MCF 10A (cell line): ENCODE data around the gene BCL3. TPM values are rescaled to one million over a fixed set of nuclear protein-coding genes. Genes with fewer than 3 reads are reported as not detected.

Source experiments
- BruUV-seq: library from RNA; stranded (reverse); fragments of 400-500 nt; replicated peaks from 2 replicates; lab custom pipeline; 2021; lab: Mats Ljungman, UMichigan
- CTCF ChIA-PET: fragments of 300-600 bp; sonication (Branson Sonifier 250); formaldehyde crosslinking; extraction: SDS; loops from one replicate; lab custom pipeline; 2021; ENCODE audit warnings: antibody characterized with exemption, inconsistent platforms; lab: Yijun Ruan, JAX
- POLR2A ChIA-PET: fragments of 300-600, 350-650 bp; sonication (Branson Sonifier 250); formaldehyde crosslinking; extraction: SDS; loops from one replicate; lab custom pipeline; 2020; ENCODE audit warnings: antibody characterized with exemption, inconsistent platforms; lab: Yijun Ruan, JAX
- DNase-seq: peaks from one replicate; pipeline ENCODE4 v3.0.0-alpha.2; 2018; ENCODE audit not compliant: unreplicated experiment
- H3K27ac Mint-ChIP-seq: one replicate; pipeline ENCODE4 v1.8.0; 2022; ENCODE audit warnings: mild to moderate bottlenecking, low read depth, mixed read lengths; ENCODE audit not compliant: unreplicated experiment
- H3K27me3 Mint-ChIP-seq: one replicate; pipeline ENCODE4 v1.8.0; 2022; ENCODE audit warnings: mixed read lengths; ENCODE audit not compliant: insufficient read depth, unreplicated experiment
- H3K36me3 Mint-ChIP-seq: one replicate; pipeline ENCODE4 v1.8.0; 2022; ENCODE audit warnings: mild to moderate bottlenecking, moderate library complexity, mixed read lengths; ENCODE audit not compliant: insufficient read depth, unreplicated experiment
- H3K4me1 Mint-ChIP-seq: one replicate; pipeline ENCODE4 v1.8.0; 2022; ENCODE audit warnings: mixed read lengths; ENCODE audit not compliant: insufficient read depth, unreplicated experiment
- H3K4me3 Mint-ChIP-seq: one replicate; pipeline ENCODE4 v1.8.0; 2022; ENCODE audit warnings: mild to moderate bottlenecking, moderate library complexity, mixed read lengths; ENCODE audit not compliant: unreplicated experiment
- H3K9me3 Mint-ChIP-seq: one replicate; pipeline ENCODE4 v1.8.0; 2022; ENCODE audit warnings: mixed read lengths; ENCODE audit not compliant: unreplicated experiment
- intact Hi-C: fragments of 100-400 bp; cut with micrococcal nuclease; formaldehyde crosslinking; loops from 2 replicates; pipeline ENCODE4 v1.14.1; 2022
- microRNA-seq: library from miRNA; unstranded; fragments of <30 nt; microRNA quantifications from one replicate; pipeline ENCODE4 v1.2.0, GENCODE V29; 2022
- total RNA-seq: library from RNA; stranded (reverse); gene quantifications from 2 replicates; pipeline ENCODE4 v1.2.3, GENCODE V29; 2022
- TF ChIP-seq, protein P1 (sequence below): fragments of 200-600 bp; IDR thresholded peaks from one replicate; pipeline ENCODE4 v1.8.0; 2022; ENCODE audit warnings: antibody characterized with exemption, mild to moderate bottlenecking; ENCODE audit not compliant: unreplicated experiment

Gene BCL3
- total RNA-seq, 1 experiment from 2014 or later, result 24.4 TPM

DNA sequence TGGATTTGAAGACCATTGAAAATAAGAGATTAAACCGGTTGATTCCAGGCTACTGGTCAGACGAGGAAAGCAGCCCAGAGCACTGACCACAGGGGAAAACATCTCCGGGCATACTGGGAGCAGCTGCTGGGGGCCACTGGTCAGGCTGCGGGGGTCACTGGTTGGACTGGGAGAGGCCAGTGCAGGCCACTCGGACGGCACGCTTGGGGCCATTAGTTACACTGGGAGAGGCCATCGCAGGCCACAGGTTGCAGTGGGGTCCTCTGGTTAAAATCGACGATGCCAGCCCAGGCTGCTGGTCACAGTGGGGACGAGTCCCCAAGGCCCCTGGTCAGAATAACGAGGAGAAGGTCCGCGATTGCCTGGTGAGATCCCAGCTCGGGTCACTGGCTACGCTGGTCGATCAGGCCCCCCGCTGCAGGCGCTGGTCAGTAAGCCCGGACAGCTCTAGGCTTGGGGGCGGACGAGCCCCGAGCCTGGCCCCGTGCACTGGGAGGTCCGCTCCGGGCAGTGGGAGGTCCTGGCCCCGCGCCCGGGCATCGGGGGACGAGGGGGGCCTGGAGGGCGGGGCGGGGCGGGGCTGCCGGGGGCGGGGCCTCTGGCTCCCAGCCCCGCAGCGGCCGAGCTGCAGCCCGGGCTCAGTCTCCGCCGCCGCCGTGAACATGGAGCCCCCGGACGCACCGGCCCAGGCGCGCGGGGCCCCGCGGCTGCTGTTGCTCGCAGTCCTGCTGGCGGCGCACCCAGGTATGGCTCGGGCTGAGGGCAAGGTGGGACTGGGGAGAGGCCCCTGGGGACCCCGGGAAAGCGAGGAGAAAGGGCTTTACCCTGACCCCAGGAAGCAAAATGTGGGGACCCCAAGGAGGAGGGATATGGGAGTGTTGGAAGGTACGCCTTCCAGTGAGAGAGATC, 60.2 kb downstream of the BCL3 start, which contains the start of gene BCAM:
Gene BCAM, plus strand, starts transcription at position 641 of the 909 bp plus-strand sequence. Its CDS starts 22 bp downstream, at position 663.
- peak within 1 kb of the TSS; percentile 53 for H3K4me3 Mint-ChIP-seq
- no peaks in the 10 kb centered on the region for H3K36me3 Mint-ChIP-seq
- ChIA-PET POLR2A (interaction anchor here (1.2 kb wide), 1 partner anchor 81 kb away, joined by 7 read pairs; no protein-coding TSS in a partner anchor), CTCF (interaction anchor here (0.6 to 2.3 kb wide), 10 partner anchors 10 to 120 kb away, joined by 3 to 9 read pairs (median 6); partner anchors contain the start of gene NECTIN2)
- no peaks in the 10 kb centered on the region for H3K27me3 Mint-ChIP-seq
- no peak within 1 kb of the TSS for H3K27ac Mint-ChIP-seq
- peaks cover 17% of the 10 kb centered on the region for H3K4me1 Mint-ChIP-seq
- peak; percentile 66 for DNase-seq
- H3K9me3 Mint-ChIP-seq, result no peaks in the 10 kb centered on the region
- no TSS peak for BruUV-seq
- TF ChIP-seq, protein P1, sequence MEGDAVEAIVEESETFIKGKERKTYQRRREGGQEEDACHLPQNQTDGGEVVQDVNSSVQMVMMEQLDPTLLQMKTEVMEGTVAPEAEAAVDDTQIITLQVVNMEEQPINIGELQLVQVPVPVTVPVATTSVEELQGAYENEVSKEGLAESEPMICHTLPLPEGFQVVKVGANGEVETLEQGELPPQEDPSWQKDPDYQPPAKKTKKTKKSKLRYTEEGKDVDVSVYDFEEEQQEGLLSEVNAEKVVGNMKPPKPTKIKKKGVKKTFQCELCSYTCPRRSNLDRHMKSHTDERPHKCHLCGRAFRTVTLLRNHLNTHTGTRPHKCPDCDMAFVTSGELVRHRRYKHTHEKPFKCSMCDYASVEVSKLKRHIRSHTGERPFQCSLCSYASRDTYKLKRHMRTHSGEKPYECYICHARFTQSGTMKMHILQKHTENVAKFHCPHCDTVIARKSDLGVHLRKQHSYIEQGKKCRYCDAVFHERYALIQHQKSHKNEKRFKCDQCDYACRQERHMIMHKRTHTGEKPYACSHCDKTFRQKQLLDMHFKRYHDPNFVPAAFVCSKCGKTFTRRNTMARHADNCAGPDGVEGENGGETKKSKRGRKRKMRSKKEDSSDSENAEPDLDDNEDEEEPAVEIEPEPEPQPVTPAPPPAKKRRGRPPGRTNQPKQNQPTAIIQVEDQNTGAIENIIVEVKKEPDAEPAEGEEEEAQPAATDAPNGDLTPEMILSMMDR, result no peak
- intact Hi-C loops, result no loop called here

Small RNA genes lying within 50 kb of the gene (microRNA-seq; reads per million reads assigned to microRNA genes)
- gene MIR8085, result not detected

Other genes with a start within 250 kb of the BCL3 start
- gene ZNF180, start 248.2 kb upstream of the BCL3 start, total RNA-seq, result 3.2 and 4.4 TPM in 2 replicates
- not detected in 2 replicates for gene CEACAM20, start 219.0 kb upstream of the BCL3 start, total RNA-seq
- gene IGSF23, start 135.1 kb upstream of the BCL3 start, total RNA-seq, result not detected in 2 replicates
- 140 and 141 TPM in 2 replicates for gene PVR, start 104.8 kb upstream of the BCL3 start, total RNA-seq
- gene CEACAM19, start 77.2 kb upstream of the BCL3 start, total RNA-seq, result 13.2 and 25.6 TPM in 2 replicates
- gene CEACAM16, start 49.6 kb upstream of the BCL3 start, total RNA-seq, result not detected in 2 replicates
- gene CBLC, start 29.2 kb downstream of the BCL3 start, total RNA-seq, result 9.6 and 14.6 TPM in 2 replicates
- gene BCAM, start 60.4 kb downstream of the BCL3 start, total RNA-seq, result 2.9 and 5.0 TPM in 2 replicates
- gene NECTIN2, start 97.6 kb downstream of the BCL3 start, total RNA-seq, result 46.5 and 56.7 TPM in 2 replicates
- gene TOMM40, start 142.5 kb downstream of the BCL3 start, total RNA-seq, result 69.7 and 114 TPM in 2 replicates
- 3.3 and 7.0 TPM in 2 replicates for gene APOE, start 157.1 kb downstream of the BCL3 start, total RNA-seq
- gene APOC1, start 165.9 kb downstream of the BCL3 start, total RNA-seq, result 1.1 and 2.7 TPM in 2 replicates
- not detected in 2 replicates for gene APOC4, start 193.5 kb downstream of the BCL3 start, total RNA-seq
- not detected in 2 replicates for gene APOC2, start 197.3 kb downstream of the BCL3 start, total RNA-seq
- 91.3 and 101 TPM in 2 replicates for gene CLPTM1, start 206.7 kb downstream of the BCL3 start, total RNA-seq